Activated CD8-positive, alpha-beta memory T cell treated with anti-CD3 and anti-CD28 coated beads, Interleukin-2, amount 10 ng/mL, durations not matched to agents 7 days and 5 days (primary cell): ENCODE measurements around the gene MEOX2. TPM values are rescaled to one million over a fixed set of nuclear protein-coding genes. Genes with fewer than 3 reads are reported as not detected.

Experiments
- ATAC-seq: fragments of 150-1000 bp; cut with Tn5 transposase; one replicate; pipeline ENCODE4 v1.10.0; 2021; ENCODE audit warnings: moderate library complexity
- CTCF ChIA-PET: fragments of 350-600 bp; sonication (Branson Sonifier 250); formaldehyde crosslinking; loops from one replicate; lab custom pipeline; 2021; ENCODE audit warnings: antibody characterized with exemption; lab: Charles Lee
- DNase-seq: peaks from one replicate; pipeline ENCODE4 v3.0.0-alpha.2; 2020
- H3K27ac Mint-ChIP-seq: one replicate; pipeline ENCODE4 v1.8.0; 2021; ENCODE audit warnings: mild to moderate bottlenecking, mixed read lengths
- H3K27me3 Mint-ChIP-seq: one replicate; pipeline ENCODE4 v1.8.0; 2021; ENCODE audit warnings: mixed read lengths
- H3K36me3 Mint-ChIP-seq: one replicate; pipeline ENCODE4 v1.8.0; 2021; ENCODE audit warnings: mild to moderate bottlenecking, mixed read lengths
- H3K4me1 Mint-ChIP-seq: one replicate; pipeline ENCODE4 v1.8.0; 2021; ENCODE audit warnings: mixed read lengths
- H3K4me3 Mint-ChIP-seq: one replicate; pipeline ENCODE4 v1.8.0; 2021; ENCODE audit warnings: mild to moderate bottlenecking, moderate library complexity, mixed read lengths
- H3K9me3 Mint-ChIP-seq: one replicate; pipeline ENCODE4 v1.8.0; 2022; ENCODE audit warnings: low read depth, mixed read lengths
- total RNA-seq, 2 experiments: library from RNA; stranded (reverse); gene quantifications; one replicate each; pipeline ENCODE4 v1.2.3, GENCODE V29; 2021

The MEOX2 gene
- total RNA-seq, 2 experiments from 2014 or later = not detected

DNA sequence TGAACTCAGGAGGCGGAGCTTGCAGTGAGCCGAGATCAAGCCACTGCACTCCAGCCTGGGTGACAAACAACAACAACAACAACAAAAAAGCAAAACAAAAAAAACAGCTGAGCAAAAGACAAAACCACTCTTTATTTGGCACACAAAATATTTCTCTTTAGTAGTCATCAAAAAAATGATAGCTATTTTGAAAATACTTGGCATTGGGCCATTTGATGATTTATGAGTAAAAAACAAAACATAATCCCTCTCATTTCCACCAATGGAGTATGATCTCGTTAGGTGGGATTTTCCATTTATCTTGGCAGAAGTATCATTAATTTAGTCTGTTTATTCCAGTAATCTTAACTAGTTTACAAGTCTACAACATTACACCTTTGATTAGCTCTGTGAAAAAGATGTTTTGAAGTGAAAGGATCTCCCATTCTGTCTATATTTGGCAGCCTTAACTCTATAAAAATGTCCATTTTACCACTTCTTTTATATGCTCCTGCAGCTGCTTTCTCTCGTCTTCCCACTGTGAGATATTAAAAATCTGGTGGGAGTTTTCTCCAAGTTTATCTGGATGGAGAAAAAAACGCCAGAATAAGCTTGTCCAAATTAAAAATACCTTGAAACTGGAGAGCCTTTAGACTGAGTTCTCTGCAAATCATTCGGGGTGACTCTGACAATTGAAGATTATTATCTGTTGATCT, 65.8 kb downstream of the MEOX2 start:
- Mint-ChIP-seq H3K4me3 (no peak overlapping the region), H3K4me1 (no peaks in the 10 kb centered on the region), H3K27ac (no peak overlapping the region), H3K9me3 (peaks cover 2% of the 10 kb centered on the region), H3K27me3 (no peaks in the 10 kb centered on the region), H3K36me3 (no peaks in the 10 kb centered on the region)
- DNase-seq (no peak), ATAC-seq (no peak)
- CTCF ChIA-PET = no interaction called here

DNA sequence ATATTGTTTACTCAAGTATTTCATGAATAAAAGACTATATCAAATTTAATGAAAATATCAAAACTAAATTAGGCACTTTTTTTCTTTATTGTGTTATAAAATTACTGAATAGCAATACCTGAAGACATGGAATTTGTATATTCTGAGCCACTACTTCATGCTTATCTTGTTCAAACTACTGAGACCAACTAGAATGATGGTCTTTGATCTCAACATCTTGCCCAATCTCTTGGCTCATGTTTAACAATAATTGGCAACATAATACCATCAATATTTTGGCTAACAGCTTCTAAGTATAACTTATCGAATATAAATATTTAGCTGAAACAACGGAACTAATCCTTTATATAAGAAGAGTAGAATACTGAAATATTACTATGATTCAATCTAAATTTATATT, 68.2 kb downstream of the MEOX2 start:
- DNase-seq = no peak
- H3K9me3 Mint-ChIP-seq = no peaks in the 10 kb centered on the region
- ATAC-seq = no peak
- no peaks in the 10 kb centered on the region for H3K4me1 Mint-ChIP-seq
- H3K4me3 Mint-ChIP-seq = no peak overlapping the region
- no peaks in the 10 kb centered on the region for H3K27me3 Mint-ChIP-seq
- CTCF ChIA-PET = no interaction called here
- H3K36me3 Mint-ChIP-seq = no peaks in the 10 kb centered on the region
- H3K27ac Mint-ChIP-seq = no peak overlapping the region

GRCh38 chr7:15612205-15612604, 74.3 kb downstream of the MEOX2 start:
- no peaks in the 10 kb centered on the region for H3K36me3 Mint-ChIP-seq
- DNase-seq = no peak
- H3K9me3 Mint-ChIP-seq = peaks cover 2% of the 10 kb centered on the region
- H3K4me1 Mint-ChIP-seq = no peaks in the 10 kb centered on the region
- H3K27ac Mint-ChIP-seq = no peak overlapping the region
- CTCF ChIA-PET = no interaction called here
- no peaks in the 10 kb centered on the region for H3K27me3 Mint-ChIP-seq
- H3K4me3 Mint-ChIP-seq = no peak overlapping the region
- ATAC-seq = no peak

DNA sequence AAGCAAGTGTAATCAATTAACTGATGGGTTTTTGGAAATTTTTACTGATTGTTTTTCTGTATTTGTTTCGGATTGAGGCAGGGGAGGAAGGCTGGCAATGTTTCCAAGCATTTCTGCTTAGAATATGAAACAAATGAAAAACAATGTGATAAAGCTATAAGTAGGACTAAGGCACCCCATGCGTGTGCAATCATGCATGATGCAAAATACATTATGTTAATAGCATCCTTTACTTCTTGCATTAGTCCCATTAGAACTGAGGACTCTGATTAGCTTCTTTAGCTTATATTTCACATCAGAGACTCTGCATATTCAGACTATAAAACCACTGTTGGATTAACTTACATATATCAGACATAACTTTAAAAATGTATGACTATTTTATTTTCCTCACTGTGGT, 76.0 kb downstream of the MEOX2 start:
- Mint-ChIP-seq H3K4me1 (no peaks in the 10 kb centered on the region), H3K27me3 (no peaks in the 10 kb centered on the region), H3K4me3 (no peak overlapping the region), H3K27ac (no peak overlapping the region), H3K36me3 (no peaks in the 10 kb centered on the region), H3K9me3 (peaks cover 2% of the 10 kb centered on the region)
- ATAC-seq (no peak), DNase-seq (no peak)
- CTCF ChIA-PET = no interaction called here

DNA sequence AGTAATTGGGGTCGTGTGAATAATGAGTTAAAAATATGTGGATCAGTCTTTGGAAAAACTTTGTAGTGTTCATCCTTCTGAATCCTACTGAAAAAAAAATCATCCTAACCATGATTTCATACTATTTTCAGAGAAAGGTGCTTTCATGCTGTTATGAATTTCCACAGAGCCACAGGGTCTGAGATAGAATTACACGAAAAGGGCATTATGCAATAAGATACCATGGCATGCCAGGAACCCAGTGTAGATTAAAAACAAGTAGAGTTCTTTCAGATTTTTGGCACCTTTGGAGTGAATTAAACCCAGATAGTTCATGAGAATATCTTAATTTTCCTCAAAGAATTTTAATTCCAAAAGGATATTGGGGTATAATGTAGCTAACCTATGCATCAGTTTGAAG, 77.2 kb downstream of the MEOX2 start:
- ATAC-seq = no peak

GRCh38 chr7:15607529-15608210, 78.8 kb downstream of the MEOX2 start:
- DNase-seq (no peak), ATAC-seq (no peak)
- Mint-ChIP-seq H3K27ac (no peak overlapping the region), H3K27me3 (no peaks in the 10 kb centered on the region), H3K4me1 (no peaks in the 10 kb centered on the region), H3K36me3 (no peaks in the 10 kb centered on the region), H3K4me3 (no peak overlapping the region), H3K9me3 (peaks cover 2% of the 10 kb centered on the region)
- CTCF ChIA-PET = no interaction called here

More for the DNA sequence above, 77.2 kb downstream of the MEOX2 start:
- Mint-ChIP-seq H3K4me1 (no peaks in the 10 kb centered on the region), H3K27me3 (no peaks in the 10 kb centered on the region), H3K9me3 (peaks cover 2% of the 10 kb centered on the region), H3K36me3 (no peaks in the 10 kb centered on the region), H3K27ac (no peak overlapping the region), H3K4me3 (no peak overlapping the region)
- CTCF ChIA-PET = no interaction called here
- no peak for DNase-seq

DNA sequence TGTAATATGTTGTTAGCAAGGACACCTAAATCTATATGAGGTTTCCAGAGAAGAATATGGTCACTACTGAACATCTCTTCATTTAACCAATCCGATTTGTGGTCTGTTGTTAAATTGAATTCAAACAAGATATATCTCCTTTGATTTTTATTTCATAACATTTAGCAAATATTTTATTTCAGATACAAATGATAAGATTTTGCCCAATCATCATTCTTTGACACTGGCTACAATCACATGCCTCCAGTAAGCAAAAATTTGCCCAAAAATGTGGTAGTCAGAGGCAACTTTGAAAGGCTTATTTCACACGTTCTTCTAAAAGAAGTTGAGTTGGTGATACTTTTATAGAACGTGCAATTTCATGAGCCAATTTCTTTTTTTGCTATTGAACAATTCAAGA, 79.9 kb downstream of the MEOX2 start:
- Mint-ChIP-seq H3K27me3 (no peaks in the 10 kb centered on the region), H3K27ac (no peak overlapping the region), H3K9me3 (peaks cover 2% of the 10 kb centered on the region), H3K4me3 (no peak overlapping the region), H3K4me1 (no peaks in the 10 kb centered on the region), H3K36me3 (no peaks in the 10 kb centered on the region)
- no peak for DNase-seq
- CTCF ChIA-PET = no interaction called here
- ATAC-seq = no peak

DNA sequence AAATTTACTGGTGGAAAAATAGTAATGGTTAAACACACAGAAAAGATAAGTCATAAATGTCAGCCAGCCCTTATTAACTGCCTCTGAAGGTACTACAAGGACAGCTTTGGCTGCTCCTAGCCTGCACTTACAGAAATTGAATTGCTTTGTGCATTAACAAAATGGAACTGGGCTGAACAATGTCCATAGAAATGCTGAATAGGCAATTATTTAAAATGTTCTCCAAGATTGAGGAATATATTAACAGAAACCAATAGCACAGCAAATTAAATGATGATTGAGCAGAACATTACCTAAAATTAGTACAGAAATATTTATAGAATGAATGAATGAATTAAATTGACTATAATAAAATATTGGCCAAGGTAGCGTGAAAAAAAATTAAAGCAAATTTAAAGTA, 82.3 kb downstream of the MEOX2 start:
- H3K36me3 Mint-ChIP-seq = no peaks in the 10 kb centered on the region
- no peak for DNase-seq
- no peak overlapping the region for H3K4me3 Mint-ChIP-seq
- H3K27ac Mint-ChIP-seq = no peak overlapping the region
- CTCF ChIA-PET = no interaction called here
- no peaks in the 10 kb centered on the region for H3K27me3 Mint-ChIP-seq
- H3K9me3 Mint-ChIP-seq = peaks cover 2% of the 10 kb centered on the region
- no peaks in the 10 kb centered on the region for H3K4me1 Mint-ChIP-seq
- ATAC-seq = no peak

DNA sequence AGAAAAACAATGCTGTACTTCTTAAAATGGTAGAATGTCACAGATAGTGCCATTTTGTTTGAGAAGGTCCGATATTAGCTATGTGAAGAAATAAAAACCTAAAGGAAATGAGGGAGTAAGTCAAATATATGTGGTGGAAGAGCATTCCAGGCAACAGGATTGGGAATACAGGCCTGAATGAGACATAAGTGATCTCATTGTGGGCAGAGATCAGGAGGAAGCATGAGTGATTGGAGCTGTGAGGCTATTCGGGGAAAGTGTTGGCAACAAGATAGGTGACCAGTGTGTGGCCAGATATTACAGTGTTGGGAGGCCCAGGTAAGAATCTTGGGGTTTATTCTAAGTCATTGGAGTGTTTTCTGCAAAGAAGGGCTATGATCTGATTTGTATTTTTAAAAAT, 83.4 kb downstream of the MEOX2 start:
- ATAC-seq (no peak), DNase-seq (no peak)
- CTCF ChIA-PET = no interaction called here
- Mint-ChIP-seq H3K27me3 (no peaks in the 10 kb centered on the region), H3K27ac (no peak overlapping the region), H3K9me3 (peaks cover 2% of the 10 kb centered on the region), H3K4me1 (no peaks in the 10 kb centered on the region), H3K4me3 (no peak overlapping the region), H3K36me3 (no peaks in the 10 kb centered on the region)

DNA sequence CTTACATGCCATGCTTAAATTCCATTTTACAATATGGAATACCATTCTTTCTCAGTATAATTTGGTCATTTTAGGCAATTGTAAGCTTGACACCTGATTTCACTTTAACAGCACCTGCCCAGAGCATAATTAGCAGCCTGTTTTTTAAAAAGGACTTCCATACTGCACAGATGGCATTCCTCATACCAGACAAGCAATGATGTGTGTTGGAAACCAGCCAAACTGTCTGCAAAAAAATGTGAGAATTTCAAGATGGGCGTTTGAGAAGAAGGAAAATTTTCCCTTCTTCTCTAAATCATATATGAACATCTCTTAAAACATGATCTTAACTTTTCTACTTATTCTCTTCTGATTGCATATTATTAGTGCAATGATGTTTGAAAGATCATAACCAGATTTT, 84.2 kb downstream of the MEOX2 start:
- Mint-ChIP-seq H3K27ac (no peak overlapping the region), H3K27me3 (no peaks in the 10 kb centered on the region), H3K36me3 (no peaks in the 10 kb centered on the region), H3K4me3 (no peak overlapping the region), H3K9me3 (peaks cover 2% of the 10 kb centered on the region), H3K4me1 (no peaks in the 10 kb centered on the region)
- DNase-seq (no peak), ATAC-seq (no peak)
- CTCF ChIA-PET = no interaction called here

- H3K4me1 Mint-ChIP-seq = no peaks in the 10 kb centered on the region
- H3K9me3 Mint-ChIP-seq = peaks cover 2% of the 10 kb centered on the region
- DNase-seq (no peak), ATAC-seq (no peak)
- H3K4me3 Mint-ChIP-seq = no peak overlapping the region
- H3K27me3 Mint-ChIP-seq = no peaks in the 10 kb centered on the region
- H3K27ac Mint-ChIP-seq = no peak overlapping the region
- CTCF ChIA-PET = no interaction called here
- H3K36me3 Mint-ChIP-seq = no peaks in the 10 kb centered on the region
Measured at GRCh38 chr7:15601175-15601574, 85.3 kb downstream of the MEOX2 start.

DNA sequence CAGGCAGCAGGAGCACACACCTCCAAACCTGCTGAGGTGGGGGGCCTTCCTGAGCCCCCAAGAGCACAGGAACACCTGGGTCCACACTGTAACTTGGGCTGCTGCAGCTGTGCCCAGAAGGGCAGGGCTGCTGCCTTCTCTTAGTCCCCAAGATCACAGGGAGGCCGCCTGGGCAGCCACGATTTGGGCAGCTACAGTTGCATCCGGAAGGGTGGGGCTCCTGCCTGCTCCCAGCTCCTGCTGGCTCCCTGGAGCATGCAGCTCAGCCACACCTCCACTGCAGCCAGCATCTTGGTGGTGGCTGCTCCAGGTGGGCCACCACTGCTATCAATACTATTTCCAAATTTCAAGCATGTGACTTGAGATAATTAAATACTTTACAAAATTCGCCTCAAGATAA, 86.2 kb downstream of the MEOX2 start:
- no peaks in the 10 kb centered on the region for H3K27me3 Mint-ChIP-seq
- H3K4me1 Mint-ChIP-seq = no peaks in the 10 kb centered on the region
- H3K27ac Mint-ChIP-seq = no peak overlapping the region
- no peaks in the 10 kb centered on the region for H3K36me3 Mint-ChIP-seq
- no peak overlapping the region for H3K4me3 Mint-ChIP-seq
- ATAC-seq (no peak), DNase-seq (no peak)
- H3K9me3 Mint-ChIP-seq = peaks cover 2% of the 10 kb centered on the region
- CTCF ChIA-PET = no interaction called here

DNA sequence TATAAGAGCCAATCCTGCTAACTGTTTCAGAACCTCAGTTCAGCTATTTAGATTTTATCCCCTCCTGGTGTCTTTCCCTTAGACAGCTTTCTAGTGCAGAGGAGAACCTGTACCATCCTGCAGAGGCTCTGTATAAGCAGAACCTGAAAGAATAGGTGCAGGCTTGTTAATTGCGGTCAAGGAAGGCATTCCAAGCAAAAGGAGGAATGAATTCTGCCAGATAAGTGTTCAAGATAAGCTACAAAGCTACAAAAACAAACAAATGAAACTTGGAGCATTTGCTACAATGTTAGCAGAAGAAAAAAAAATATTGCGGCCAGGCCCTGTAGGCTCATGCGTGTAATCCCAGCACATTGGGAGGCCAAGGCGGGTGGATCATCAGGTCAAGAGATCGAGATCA, 92.0 kb downstream of the MEOX2 start:
- no peak overlapping the region for H3K4me3 Mint-ChIP-seq
- H3K36me3 Mint-ChIP-seq = no peaks in the 10 kb centered on the region
- no peaks in the 10 kb centered on the region for H3K27me3 Mint-ChIP-seq
- no peak for ATAC-seq
- no peak for DNase-seq
- H3K9me3 Mint-ChIP-seq = no peaks in the 10 kb centered on the region
- no peaks in the 10 kb centered on the region for H3K4me1 Mint-ChIP-seq
- no peak overlapping the region for H3K27ac Mint-ChIP-seq
- CTCF ChIA-PET = no interaction called here

- Mint-ChIP-seq H3K9me3 (no peaks in the 10 kb centered on the region), H3K4me1 (no peaks in the 10 kb centered on the region), H3K27ac (no peak overlapping the region), H3K36me3 (no peaks in the 10 kb centered on the region), H3K4me3 (no peak overlapping the region), H3K27me3 (no peaks in the 10 kb centered on the region)
- ATAC-seq (no peak), DNase-seq (no peak)
- CTCF ChIA-PET = no interaction called here
Measured at GRCh38 chr7:15593382-15593781, 93.1 kb downstream of the MEOX2 start.
